Activated CD8-positive, alpha-beta memory T cell treated with anti-CD3 and anti-CD28 coated beads for 24 hours (primary cell): Measurements from ENCODE around the gene CSDE1.

Experiments used
- DNase-seq: peaks from one replicate; pipeline ENCODE4 v3.0.0-alpha.2; 2020

Gene CSDE1

DNA sequence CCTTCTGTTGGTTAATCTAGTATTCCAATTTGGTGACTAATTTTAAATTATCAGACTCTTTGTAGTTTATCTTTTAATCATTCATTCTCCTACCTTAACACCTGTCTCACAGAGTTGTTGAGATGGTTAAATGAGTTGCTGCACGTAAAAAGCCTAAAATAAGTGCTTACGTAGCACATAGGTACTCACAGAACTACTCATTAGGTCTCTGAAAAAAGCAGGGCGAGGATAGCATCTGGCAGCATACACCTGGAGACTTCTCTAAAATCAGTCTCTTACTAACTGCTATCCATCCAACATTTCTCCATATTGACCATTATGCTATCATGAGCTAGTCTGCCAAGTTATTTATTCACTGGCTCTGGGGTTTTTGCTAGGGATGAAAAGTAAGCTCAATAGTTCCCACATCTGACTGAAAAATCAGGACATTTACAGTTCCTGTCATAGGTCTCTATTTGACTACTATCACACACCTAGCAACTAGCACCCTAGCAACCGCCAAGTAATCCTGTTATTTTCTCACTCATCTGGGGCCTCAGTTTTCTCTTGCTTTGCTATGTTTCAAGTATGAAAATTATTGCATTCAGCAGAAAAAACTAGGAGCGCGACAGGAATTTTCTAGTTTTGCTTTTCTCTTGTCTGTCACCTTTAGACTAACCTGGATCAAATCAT, 11.2 kb downstream of the CSDE1 start:
- DNase-seq: no peak

DNA sequence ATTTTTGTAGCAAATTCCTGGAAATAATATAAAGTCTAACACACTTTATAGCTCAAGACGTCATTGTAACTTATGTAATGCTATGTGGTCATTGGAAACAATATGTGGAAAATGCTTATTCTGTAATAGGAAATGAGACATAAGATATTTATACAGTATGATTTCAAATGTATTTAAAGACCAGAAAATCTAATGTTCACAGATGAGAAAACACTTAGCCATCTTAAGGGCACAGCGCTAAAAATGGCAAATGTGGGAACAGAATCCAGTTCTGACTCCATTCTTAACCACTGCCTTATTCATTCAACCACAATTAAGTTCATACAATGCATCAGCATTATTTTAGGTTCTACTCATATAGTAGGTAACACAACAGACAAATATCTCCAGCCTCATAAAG, 12.5 kb downstream of the CSDE1 start:
- DNase-seq: no peak

DNA sequence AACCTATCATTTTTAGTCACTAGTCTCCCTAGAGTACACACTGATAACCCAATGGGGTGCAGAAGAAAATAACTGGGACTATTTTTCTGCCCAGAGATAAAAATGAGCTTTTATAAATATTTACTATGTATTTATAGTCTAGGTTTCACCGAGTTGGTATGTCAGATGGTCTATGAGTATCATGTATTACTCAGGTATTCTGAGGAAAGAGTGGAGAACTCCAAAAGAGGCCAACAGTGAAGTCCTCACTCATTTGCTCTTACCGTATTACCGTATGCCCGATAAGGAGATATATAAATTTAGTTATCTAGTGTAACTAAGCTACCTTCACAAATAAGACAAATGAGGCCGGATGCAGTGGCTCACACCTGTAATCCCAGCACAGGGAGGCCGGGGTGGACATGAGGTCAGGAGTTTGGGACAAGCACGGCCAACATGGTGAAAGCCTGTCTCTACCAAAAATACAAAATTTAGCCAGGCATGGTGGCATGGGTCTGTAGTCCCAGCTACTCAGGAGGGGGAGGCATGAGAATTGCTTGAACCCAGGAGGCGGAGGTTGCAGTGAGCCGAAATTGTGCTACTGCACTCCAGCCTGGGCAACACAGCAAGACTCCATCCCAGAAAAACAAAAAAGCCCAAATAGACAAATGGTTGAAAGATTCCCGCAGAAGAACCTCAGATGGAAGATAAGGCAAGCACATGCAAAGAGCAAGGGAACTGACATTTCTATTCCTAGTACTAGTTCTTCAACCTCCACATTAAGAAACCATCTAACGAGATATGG, 15.6 kb downstream of the CSDE1 start:
- DNase-seq: no peak

DNA sequence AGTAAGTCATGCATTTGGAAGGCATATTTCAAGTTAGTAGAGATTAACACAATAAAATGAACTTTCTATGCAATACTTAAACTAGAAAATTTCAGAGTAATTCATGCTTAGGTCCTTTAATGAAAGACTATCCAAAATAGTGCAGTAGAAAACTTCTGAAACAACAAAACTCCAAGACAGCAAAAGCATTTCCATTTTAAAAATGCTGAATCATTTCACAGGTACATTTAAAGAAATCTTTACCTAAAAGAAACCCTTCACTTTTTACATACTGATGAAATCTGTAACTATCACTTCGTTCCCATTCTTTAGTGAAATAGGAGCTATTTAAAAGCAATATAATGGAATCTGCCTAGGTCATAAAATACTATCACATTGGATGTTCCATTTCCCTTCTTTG, 17.5 kb downstream of the CSDE1 start:
- no peak for DNase-seq

DNA sequence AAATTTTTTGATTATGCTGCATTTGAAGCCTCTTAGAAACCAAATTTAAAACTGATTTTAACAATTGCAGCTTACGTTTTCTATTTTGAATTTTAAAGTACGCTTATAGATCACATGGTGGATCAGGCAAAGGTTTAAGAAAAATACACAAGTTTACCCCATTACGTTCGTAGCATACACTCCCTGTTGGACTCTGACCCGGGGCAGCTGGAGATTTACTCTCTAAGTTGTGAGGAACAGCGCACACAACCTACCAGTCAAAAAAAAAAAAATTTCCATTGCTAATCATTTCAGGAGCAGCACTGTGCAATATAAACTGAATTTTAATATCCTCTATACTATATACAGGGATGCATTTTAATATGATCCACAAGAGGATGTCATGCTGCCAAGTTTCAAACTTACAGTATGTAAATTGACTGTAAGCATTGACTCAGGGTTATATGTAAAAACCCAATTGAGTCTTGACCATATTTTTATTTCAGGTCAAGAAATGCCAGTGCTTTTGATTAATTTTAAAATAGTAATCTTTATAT, 20.4 kb downstream of the CSDE1 start:
- no peak for DNase-seq

DNA sequence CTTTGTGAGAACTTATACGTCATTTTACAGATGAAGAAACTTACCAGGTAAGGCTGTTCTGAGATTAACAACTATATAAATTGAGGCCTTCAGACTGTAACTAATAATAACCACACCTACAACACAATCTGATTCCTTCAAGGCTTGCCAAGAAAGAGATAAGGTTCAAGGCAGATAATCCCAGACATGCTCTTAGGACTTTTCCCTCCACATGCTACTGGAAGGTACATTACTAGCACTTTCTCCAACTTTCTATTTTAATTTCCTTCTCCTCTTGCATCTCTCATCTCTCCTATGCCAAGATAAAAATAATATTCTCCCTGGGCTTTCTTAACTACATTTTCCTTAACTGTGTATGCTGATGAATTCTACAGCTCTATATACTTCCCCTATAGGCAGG, 22.3 kb downstream of the CSDE1 start:
- DNase-seq: no peak

DNA sequence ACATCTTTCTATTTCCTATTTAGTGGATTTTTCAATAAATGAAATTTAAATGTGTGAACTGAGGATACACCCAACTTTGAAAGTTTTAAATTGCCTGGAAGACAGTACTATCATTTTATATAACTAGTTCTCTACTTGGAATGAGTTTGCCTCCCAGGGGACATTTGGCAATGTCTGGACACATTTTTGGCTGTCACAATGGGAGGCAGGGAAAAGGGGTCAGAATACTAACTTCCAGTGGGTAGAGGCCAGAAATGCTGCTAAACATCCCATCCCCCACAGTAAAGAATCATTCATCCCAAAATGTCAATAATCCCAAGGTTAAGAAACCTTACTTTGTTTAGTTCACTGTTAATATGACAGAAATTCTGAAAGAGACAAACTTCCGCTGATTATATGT, 28.0 kb downstream of the CSDE1 start:
- DNase-seq: no peak

DNA sequence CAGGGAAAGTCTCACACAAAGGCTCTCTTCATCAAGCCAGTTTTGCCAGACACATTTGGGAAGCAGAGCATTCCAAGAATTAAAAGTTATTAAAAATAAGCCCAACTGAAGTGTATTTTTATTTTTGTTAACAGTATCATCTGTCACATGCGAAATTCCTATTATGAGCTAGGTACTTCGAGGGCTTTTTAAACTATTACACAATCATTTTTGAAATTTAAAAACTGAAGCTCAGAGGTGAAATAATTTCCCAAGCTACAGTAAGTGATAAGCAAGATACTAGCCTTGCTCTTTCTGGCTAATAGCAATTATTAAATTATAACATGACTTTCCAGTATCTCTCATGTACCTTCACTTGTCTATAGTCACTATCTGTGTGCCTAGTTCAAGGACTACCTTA, 29.2 kb downstream of the CSDE1 start:
- no peak for DNase-seq

DNA sequence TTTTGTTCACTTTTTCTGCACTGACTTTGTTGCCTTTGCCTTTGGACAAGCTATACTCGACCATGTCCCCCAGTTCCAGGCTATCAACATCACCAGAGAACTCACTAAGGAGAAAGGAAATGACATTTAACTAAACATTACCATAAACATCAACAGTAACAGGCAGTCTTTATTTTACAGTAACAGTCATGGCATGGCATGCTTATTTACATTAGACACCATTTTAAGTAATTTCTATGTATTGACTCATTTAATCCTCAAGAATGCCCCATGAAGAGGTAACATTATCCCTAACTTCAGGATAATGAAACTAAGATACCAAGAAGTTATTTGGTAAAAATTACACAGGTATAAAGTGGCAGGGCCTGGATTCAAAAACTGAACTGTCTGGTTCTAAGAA, 32.6 kb downstream of the CSDE1 start:
- no peak for DNase-seq

DNA sequence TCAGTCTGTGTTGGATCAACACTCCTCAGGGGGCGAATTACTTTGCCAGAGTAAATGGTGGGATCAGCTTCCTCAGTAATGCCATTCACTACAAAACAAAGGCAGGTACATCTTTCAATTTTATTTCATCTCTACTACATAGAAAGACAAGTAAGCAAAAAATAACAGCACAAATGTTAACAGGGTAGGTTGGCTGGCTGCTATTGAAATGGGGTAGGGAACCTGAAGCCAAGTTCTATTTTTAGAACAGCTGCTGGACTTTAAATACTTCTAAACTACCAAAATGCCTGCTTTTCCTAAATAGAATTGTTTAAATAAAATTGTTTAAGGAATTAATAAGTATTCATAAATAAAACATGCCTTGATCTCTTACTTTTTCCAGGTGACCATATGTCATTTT, 33.9 kb downstream of the CSDE1 start:
- no peak for DNase-seq

DNA sequence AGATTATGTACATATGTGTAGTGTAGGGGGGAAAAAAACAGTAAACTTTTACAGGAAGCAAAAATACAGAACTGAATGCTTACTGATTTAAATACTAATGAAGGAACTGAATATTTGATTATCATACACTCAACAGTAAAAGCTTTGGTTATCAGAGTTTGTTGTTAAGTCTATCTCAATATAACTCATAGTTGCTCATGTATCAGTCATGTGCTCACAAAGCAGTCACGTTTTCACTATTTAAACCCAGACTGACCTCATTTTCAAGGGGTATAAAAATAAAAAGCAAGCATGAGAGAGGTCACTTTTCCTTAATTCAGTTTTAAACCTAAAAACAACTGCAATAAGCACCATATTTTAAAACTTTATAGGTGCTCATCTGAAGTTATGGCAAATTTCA, 34.3 kb downstream of the CSDE1 start:
- DNase-seq: no peak

DNA sequence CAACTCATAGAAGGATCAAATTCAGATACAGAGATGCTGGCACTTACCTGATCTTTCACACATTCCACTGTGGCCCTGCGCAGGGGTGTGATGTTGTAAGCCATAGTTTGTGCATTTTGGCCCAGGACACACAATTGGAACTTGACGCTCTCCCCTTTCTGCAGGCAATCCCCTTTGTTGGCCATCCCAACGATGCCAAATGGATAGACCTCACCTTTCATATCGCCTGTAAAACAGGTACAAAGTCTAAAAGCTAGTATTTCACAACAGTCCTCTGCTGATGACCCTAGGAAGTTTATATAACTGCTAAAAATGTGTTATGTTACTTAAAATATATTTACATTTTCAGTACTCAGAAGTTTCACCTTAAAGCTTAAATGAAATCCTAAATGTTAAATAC, 37.3 kb downstream of the CSDE1 start:
- DNase-seq: no peak

DNA sequence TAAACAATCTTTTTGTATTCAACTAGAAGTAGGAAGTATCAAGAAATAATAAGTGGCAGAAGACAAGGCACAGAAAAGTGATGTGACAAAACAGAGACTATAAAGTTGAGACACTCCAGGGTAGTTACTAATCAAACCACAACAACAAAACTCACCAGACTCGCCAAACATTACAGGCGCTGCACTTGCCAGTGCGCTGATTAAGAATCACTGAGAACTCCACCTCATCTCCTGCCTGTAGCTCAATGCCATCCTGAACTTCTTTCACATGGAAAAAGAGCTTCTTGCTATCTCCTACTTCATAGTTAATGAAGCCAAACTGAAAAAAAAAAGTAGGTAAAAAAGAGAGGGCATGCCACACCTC, 38.4 kb downstream of the CSDE1 start:
- no peak for DNase-seq

DNA sequence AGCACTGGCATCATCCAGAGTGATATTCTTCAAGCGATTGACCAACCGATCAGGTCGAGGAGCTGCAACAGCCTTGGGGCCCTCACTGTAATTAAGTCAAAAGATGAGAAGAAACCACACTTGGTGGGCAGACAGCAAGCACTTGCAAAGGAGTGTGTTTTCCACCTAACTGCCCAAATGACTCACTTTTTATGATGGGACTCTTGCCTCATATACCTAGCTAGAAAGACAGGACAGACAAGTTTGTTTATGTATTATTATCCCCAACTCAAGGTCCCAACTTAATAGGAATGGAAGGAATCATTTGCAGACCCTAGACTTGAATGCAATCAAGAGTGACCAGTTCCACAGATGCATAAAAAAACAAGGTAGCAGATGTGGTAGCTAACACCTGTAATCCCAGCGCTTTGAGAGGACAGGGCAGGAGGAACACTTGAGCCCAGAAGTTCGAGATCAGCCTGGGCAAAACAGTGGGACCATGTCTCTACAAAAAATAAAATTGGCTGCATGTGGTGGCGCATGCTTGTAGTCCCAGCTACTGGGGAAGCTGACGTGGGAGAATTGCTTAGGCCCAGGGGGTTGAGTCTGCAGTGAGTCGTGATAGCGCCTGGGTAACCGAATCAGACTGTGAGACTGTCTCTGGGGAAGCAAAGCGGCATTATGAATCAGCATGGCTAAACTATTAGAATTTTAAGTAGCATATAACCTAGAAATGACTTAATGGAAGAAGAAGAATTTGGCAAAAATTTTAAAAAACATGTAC, 38.9 kb downstream of the CSDE1 start:
- DNase-seq: no peak

DNA sequence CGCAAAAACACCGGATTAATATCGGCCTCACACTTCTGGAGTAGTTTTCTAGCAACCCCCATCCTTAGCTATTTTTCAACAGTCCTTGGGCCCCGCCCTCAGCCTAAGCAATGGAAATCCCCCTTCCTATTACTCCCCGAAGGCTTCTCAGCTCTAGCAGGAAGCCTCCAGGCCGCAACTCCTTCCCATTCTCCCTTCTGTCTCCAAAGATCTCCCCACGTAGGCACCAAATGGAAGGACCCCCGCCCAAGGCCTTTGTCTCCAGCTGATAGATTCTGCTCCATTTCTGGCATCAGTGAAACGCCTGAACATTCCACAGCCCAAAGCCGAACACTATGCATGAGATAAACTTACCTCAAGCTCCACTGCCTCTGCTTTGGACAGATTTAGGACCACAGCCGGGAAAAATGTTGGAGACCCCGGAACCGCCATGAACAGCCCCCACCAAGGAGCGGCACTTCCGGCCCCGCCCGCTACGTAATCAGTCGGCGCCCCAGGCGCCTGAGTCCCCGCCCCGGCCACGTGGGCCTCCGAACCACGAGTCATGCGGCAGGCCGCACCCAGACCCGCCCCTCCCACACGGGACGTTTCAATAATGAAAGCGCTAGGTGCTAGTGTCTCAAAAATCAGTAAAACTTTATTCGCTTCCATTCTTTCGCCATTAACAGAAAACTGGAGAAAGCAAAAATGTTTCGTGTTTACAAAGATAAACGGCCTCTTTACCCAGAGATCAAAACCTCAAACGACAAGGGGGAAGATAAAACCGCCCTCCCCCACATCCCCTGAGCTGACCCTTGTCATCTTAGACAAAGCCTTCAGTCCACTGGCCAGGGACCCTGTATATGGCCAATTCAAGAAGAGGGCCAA, 41.2 kb downstream of the CSDE1 start, which contains the start of gene NRAS:
TSS of gene NRAS (minus strand) at position 468 of the 867 bp plus-strand sequence. CDS start 611 bp downstream, outside the sequence.
- DNase-seq: peak; percentile 98

DNA sequence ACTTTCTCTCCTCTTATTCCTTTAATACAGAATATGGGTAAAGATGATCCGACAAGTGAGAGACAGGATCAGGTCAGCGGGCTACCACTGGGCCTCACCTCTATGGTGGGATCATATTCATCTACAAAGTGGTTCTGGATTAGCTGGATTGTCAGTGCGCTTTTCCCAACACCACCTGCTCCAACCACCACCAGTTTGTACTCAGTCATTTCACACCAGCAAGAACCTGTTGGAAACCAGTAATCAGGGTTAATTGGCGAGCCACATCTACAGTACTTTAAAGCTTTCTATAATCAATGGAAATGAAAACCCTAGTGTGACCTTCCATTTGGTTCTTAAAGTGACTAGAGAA, 41.9 kb downstream of the CSDE1 start:
- DNase-seq: no peak

DNA sequence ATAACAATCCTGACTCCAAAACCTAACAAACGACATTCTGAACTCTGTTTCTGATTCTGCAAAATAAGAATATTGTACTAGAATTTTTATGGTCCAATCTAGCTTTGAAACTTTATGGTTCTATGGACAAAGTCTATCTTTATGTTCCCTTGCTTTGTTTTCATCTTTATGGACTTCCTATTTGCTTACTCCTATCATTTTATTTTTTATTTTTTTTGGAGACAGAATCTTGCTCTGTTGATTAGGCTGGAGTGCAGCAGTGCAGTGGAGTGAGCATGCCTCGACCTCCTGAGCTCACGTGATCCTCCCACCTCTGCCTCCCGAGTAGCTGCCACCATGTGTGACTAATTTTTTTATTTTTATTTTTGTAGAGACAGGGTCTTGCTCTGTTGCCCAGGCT, 44.8 kb downstream of the CSDE1 start:
- no peak for DNase-seq

DNA sequence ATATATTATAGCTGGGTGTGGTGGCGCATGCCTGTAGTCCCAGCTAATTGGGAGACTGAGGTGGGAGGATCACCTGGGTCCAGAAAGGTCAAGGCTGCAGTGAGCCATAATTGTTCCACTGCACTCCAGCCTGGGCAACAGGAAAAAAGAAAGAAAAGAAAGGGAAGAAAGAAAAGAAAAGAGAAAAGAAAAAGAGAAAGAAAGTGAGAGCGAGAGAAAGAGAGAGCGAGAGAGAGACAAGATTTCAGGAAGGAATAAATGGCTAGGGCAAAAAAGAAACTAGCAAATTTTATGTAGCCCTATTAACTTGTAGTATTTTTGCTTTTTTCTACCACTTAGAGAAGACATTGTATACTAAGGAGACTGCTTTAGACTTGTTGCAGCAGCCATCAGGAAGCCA, 47.4 kb downstream of the CSDE1 start:
- DNase-seq: no peak

DNA sequence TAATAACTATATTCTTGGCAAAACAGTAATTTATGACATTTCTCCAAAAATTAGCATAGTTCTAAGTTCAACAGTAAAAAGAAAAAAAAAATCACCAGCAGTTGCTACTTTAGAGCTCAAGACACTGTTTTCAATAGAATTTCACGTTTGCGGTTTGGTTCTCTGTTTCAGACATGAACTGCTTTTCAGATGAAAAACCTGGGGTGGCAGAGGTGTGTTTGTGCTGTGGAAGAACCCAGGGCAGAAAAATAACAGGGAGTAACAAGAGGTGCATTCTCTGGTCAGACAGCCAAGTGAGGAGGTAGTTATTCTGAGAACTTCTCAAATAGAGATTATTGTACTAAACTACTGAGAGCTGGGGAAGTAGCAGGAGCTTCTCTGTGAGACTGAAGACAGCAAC, 50.2 kb downstream of the CSDE1 start:
- no peak for DNase-seq

DNA sequence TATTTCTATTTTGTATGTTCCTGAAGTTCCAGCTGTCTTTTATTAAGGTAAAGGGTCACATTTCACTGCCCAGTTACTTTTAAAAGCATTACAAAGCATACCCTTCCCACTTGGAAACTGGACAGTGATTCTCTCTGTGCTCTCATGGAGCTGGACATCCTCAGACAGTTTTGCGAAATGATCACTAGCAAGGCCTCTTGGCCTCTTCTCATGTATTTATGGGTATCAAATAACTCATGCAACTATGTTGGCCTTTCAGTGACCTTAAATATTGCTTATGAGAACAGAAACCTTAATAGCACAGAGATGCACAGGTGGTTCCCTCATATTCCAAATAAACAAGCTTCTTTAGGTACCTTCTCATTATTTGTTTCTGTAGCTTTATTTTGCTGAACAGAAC, 54.5 kb downstream of the CSDE1 start:
- DNase-seq: no peak

DNA sequence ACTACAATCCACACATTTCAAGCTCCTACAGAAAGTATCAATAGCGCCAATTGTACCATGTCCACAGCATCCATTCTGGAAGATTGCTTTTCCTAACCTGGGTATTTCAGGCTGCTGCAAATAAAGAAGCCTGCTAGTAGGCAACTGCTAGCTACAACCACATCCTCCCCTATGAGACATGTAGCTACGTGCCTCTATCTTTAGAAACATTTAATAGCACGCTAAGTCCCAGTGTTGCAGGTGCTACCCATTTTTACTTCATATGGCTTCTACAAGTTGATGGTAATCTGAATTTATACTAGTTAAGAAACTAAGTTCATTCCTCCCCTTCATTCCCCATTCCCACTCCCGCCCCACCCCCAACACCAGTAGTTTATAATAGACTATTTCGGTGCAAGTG, 55.0 kb downstream of the CSDE1 start:
- no peak for DNase-seq

DNA sequence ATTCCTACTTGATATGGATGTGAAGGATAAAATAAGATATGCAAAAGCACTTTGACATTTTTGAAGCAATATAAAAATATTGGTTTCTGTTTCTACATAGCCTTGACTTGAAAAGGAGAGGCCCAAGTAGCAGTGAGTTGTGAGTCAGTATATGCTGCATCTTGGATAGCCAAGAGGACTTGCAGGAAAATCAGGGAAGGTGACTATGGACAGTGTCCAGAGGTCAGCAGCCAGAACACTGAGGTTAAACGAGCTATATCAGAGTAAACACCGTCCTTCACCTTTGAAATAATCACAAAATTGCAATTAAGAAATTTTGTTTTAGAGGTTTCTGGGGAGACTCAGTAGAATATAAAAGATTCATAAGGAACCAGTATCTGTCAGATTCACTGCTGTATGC, 55.9 kb downstream of the CSDE1 start:
- DNase-seq: no peak

DNA sequence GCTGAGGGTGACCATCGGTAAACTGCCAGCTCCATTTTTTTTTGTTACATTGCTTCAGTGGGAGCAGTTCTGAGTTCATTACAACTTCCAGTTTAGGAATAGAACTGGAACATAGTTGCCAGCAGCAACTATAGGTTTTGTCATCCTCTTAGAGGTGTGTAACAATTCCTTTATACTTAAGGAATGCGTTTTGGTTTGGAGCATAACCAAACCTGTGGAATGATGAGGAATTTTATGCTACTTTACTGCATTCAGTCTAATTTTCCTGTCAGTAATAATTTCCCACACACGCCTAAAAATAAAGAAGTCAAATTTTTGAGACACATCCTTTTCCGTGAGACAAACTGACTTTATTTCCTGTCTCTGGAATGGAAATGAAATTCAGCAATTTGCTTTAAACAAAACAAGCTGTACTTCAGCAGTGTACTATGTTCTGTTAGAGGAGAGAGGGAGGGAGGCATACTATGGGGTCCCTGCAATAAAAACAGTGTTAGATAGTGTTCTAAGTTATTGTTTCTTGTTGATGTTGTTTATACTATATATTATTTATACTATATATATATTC, 57.7 kb downstream of the CSDE1 start:
- DNase-seq: no peak
